AG09319 (cell line): Measurements from ENCODE around the gene LIMCH1.

Source experiments
- DNase-seq: peaks from one replicate; pipeline ENCODE4 v3.0.0-alpha.2; 2010; ENCODE audit warnings: low read depth; ENCODE audit errors: extremely low read depth
- TF ChIP-seq, protein P1 (sequence below): IDR thresholded peaks from 2 replicates; pipeline ENCODE4 v1.5.1; 2011; ENCODE audit warnings: low read depth, mild to moderate bottlenecking, inconsistent platforms, low read length, moderate library complexity

The LIMCH1 gene

DNA sequence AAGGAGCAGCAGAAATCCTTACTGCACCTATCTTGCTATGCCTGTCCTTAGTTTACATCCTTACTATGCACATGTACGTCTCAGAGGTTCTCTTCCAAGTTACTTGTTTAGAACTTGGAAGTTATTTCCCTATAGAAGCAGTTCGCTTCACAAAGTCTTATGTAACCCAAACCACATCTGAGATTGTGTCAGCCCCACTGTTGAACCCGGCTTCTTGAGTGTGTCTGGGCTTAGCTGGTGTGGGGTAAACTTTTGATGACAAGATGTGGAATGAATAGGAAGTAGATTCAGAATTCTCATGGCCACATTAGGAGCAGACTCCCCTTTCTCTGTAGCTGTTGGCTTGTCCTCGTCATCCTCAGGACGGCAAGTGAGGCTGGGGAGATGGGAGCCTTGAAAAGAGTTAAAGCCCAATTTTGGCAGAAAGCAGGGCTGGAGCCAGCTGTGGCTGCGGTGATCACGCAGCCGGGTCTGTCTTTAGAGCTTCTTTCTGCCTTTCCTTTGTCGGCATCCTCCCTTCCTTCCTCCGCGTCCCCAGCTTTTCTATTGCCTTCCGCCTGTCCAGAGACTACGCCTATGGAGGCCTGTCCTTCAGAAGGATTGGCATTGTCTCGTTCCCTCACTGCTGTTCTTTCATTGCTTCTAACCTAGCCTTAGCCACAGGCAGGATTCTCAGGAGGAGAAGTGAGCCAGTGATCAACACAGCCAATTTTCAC lies 23.0 kb upstream of the LIMCH1 start:
- DNase-seq = no peak
- TF ChIP-seq, protein P1, sequence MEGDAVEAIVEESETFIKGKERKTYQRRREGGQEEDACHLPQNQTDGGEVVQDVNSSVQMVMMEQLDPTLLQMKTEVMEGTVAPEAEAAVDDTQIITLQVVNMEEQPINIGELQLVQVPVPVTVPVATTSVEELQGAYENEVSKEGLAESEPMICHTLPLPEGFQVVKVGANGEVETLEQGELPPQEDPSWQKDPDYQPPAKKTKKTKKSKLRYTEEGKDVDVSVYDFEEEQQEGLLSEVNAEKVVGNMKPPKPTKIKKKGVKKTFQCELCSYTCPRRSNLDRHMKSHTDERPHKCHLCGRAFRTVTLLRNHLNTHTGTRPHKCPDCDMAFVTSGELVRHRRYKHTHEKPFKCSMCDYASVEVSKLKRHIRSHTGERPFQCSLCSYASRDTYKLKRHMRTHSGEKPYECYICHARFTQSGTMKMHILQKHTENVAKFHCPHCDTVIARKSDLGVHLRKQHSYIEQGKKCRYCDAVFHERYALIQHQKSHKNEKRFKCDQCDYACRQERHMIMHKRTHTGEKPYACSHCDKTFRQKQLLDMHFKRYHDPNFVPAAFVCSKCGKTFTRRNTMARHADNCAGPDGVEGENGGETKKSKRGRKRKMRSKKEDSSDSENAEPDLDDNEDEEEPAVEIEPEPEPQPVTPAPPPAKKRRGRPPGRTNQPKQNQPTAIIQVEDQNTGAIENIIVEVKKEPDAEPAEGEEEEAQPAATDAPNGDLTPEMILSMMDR = no peak

DNA sequence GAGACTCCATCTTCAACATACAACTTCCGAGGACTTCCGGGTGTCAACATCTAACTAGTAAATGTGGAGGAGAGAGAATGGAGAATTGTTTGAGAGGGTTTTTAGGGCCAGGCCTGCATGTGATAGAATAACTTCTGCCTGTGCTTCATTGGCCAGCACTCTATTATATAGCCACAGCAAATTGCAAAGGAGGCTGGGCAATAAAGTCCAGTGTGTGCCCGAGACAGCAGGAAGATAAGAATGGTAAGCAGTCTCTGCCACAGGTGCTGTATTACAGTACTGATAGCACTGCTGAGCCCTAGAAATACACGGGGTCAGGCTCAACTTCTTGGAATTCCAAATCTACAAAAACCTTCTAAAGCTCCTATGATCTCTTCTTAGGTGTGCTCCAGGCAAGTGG lies 20.8 kb upstream of the LIMCH1 start:
- TF ChIP-seq, protein P1 = no peak
- no peak for DNase-seq

DNA sequence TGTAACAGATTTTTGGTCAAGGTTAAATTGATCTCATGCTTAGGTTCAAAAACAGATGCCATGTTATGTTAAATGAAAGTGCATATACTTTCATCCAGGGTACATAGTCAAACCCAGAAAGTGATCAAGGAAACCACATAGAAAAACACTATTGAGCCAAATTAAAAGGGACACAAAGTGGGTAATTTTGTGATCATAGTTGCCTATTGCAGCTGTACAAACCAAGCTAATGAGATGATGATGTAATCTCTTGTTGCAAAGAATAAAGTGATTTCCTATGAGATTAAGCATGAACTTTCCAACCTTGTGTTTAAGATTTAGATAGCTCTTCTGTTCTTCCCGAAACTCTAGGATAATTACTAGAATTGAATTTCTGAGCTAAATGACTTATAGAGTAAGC lies 20.2 kb upstream of the LIMCH1 start:
- no peak for DNase-seq
- TF ChIP-seq, protein P1 = no peak

DNA sequence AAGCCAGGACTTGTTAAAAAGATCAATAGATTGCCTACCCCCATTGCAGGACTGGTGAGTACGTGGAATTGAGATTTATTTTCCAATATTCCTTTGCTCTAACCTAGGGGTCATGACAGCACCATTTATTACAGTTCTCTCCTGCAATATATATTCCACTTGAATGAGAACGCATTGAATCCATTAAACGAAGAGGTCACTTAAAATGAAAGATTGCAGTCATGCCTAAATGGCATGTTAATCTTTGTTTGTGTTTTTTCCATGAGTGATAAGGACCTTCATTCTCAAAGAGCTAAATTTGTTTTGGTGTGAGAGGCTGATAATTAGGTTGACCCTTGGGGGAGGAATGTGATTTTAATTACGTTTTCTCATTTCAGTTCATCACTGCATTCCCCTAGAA lies 13.5 kb upstream of the LIMCH1 start:
- TF ChIP-seq, protein P1 = no peak
- no peak for DNase-seq

DNA sequence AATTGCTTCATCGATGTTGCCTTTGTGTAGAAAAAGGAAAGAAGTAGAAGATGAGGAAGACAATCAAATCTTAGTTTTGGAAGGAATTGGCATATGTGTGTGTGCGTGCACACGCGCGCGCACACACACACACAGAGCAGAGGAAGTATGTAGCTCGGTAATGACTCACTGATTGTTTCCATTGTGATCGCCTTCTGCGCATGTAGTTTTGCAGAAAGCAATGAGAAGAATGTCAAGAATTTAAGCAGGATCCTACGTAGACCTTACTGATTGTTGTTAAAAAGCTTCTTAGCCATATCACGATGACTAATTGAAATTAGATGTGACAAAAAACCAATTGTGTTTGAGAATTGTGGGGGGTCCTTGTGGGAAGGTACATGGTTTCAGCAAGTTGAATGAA lies 12.8 kb upstream of the LIMCH1 start:
- TF ChIP-seq, protein P1 = no peak
- DNase-seq = no peak

DNA sequence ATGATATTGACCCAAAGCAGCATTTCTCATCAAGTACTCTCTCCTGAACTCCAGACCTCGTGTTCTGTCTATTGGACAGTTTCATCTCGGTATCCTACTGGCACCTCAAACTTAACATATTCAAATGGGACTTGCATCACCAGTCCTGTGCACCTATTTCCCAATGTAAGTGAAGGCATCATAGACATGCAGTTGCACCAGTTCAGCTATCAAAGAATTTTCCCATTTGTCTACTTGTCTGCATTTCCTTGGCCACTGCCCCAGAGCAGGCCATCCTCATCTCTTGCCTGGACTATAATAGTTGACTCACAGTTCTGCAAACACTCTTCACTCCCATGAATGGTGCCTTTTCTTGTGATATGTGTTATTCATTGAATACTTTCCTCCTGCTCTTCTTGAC lies 11.3 kb upstream of the LIMCH1 start:
- TF ChIP-seq, protein P1 = no peak
- DNase-seq = no peak

DNA sequence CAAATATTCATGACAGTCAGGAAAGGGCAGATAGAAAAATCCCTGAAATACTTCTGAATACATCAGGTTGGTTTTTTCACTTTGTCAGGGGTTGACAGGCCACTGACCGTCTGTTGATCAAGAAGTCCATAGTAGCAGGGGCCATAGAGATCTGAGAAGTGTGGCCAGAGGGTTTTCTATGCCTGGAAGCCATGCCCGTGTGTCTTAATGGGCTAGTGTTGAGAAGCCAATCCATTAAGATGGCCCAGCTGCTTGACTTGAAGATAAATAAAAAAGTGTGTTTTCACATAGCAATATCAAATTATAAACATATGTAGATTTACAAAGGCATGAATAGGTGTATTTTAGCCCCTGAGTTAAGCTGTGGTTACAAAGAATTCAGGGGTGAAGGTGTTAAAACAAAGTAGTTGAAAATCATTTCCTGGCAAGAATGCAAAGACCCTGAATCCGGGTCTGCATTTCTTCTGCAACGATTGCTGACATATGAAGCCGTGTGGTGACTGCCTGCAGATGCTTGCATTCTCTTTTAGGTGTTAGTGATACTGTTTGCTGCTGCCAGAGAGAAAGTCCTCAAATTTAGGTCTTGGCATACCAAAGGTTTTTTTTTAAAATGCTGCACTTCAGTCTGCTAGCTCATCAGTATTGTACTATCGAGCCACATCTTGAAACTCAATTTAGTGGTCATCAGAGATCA lies 9.3 kb upstream of the LIMCH1 start:
- no peak for DNase-seq
- TF ChIP-seq, protein P1 = no peak
